ENCODE data around the gene SMAD7.

DNA sequence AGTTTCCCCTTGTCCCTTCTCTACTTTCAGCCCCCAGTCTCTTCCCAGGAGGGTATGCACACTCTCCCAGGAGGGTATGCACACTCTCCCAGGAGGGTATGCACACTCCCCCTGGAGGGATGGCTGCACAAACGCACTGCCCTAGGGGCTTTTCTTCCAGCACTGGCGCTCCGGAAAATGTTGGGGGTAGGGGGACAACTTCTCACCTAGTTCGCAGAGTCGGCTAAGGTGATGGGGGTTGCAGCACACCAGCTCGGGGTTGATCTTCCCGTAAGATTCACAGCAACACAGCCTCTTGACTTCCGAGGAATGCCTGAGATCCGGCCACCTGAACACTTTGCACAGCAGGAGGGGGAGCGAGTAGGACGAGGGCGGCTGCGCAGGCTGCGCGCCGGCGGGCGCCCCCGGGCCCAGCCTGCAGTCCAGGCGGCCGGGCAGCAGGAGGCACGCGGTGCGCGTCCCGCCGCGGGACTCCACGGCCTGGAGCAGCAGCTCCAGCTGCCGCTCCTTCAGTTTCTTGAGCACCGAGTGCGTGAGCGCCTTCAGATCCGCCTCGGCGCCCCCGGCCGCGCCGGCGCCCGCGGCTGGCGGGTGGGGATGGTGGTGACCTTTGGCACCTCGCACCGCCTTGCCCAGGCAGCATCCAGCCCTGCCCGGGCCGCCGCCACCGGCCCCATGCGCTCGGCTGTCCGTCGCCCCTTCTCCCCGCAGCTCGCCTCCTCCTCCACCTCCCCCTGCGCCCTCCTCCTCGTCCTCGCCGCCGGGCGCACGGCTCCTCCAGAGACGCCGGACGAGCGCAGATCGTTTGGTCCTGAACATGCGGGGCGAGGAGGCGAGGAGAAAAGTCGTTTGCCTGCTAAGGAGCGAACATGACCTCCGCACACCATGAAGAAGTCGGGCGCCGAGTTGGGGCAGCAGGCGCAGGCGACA is 894 bp downstream of the SMAD7 start:
- TF ChIP-seq GATA2 (IDR thresholded peaks at IDR 0.05; ENCODE audit: low read depth, low read length) (no peak), GATA3 (IDR thresholded peaks at IDR 0.05; ENCODE audit: low read depth, low read length) (no peak)
